Thyroid gland (tissue), 4 donors: ENCODE measurements around the gene PKP4. TPM values are rescaled to one million over a fixed set of nuclear protein-coding genes. Genes with fewer than 3 reads are reported as not detected.

Experiments used
- DNase-seq, 2 donors: peaks; one replicate each; pipeline ENCODE4 v3.0.0-alpha.2; 2019
- H3K27ac ChIP-seq, 3 donors: fragments of 200-600 bp; sonication (generic); 1 replicate in 2 of 3; 2 replicates in 1 of 3; pipeline ENCODE4 v1.5.1; 2016 to 2019; ENCODE audit warnings: mild to moderate bottlenecking in 1 of 3, moderate library complexity in 1 of 3
- H3K27me3 ChIP-seq: fragments of 200-600 bp; sonication (generic); one replicate; pipeline ENCODE4 v1.5.1; 2019
- H3K36me3 ChIP-seq, 2 donors: fragments of 200-600 bp; sonication (generic); one replicate each; pipeline ENCODE4 v1.5.1; 2016 to 2019
- H3K4me1 ChIP-seq, 2 donors: fragments of 200-600 bp; sonication (generic); one replicate each; pipeline ENCODE4 v1.5.1; 2017 to 2019
- H3K4me3 ChIP-seq, 3 donors: fragments of 200-600 bp; sonication (generic); replicated peaks in 1 of 3; 1 replicate in 2 of 3; 2 replicates in 1 of 3; pipeline ENCODE4 v1.5.1; 2016; ENCODE audit warnings: mild to moderate bottlenecking in 1 of 3
- H3K9me3 ChIP-seq: fragments of 200-600 bp; sonication (generic); one replicate; pipeline ENCODE4 v1.5.1; 2017
- POLR2A ChIP-seq, 2 donors: fragments of 450-650 bp; IDR thresholded peaks; one replicate each; pipeline ENCODE4 v1.6.1; 2017; ENCODE audit warnings: antibody characterized with exemption in 2 of 2, mild to moderate bottlenecking in 2 of 2, moderate library complexity in 1 of 2
- WGBS, 2 donors: methylation state at CpG; one replicate each; pipeline ENCODE4 v1.1.5; 2017; 5-methylcytosine and 5-hydroxymethylcytosine counted together
- intact Hi-C: fragments of 100-400 bp; cut with DNase I; formaldehyde crosslinking; loops from one replicate; pipeline ENCODE4 v1.15.1; 2023
- total RNA-seq, 4 donors: library from RNA; depleted of rRNA; stranded (reverse); fragments of >200 nt; gene quantifications; one replicate each; pipeline ENCODE4 v1.2.3, GENCODE V29; 2016
- TF ChIP-seq, protein P1 (sequence below), 6 experiments: fragments of 200-600 bp in 3 of 6; fragments of 450-650 bp in 3 of 6; sonication (generic) in 3 of 6; IDR thresholded peaks; one replicate each; pipeline ENCODE4 v1.5.1; 2016 to 2019; ENCODE audit warnings: antibody characterized with exemption in 6 of 6, mild to moderate bottlenecking in 2 of 6, inconsistent platforms in 1 of 6, moderate library complexity in 1 of 6

PKP4 gene
- total RNA-seq, 4 donors from 2014 or later: 117 to 155 (median 136) TPM

DNA sequence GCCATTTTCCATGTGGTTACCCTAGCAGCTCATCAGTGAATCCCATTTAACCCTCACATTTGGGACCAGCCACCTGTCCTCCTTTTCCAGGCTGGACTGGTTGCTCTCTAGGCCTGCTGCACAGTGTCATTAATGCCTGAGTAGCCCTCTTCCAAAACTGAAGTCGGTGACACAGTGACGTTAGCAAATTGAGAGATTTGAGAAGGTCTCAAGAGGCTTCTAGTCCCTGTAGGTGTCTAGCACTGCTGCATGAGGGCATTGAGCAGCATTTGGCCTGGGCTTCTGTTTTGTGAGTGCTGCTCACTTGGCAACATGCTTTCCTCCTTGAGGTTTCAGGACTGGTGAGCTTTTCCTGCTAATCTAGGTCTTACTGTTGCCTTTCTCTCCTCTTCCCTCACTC lies 36.7 kb downstream of the PKP4 start:
- no peaks in the 10 kb centered on the region for H3K27me3 ChIP-seq
- TF ChIP-seq, protein P1, sequence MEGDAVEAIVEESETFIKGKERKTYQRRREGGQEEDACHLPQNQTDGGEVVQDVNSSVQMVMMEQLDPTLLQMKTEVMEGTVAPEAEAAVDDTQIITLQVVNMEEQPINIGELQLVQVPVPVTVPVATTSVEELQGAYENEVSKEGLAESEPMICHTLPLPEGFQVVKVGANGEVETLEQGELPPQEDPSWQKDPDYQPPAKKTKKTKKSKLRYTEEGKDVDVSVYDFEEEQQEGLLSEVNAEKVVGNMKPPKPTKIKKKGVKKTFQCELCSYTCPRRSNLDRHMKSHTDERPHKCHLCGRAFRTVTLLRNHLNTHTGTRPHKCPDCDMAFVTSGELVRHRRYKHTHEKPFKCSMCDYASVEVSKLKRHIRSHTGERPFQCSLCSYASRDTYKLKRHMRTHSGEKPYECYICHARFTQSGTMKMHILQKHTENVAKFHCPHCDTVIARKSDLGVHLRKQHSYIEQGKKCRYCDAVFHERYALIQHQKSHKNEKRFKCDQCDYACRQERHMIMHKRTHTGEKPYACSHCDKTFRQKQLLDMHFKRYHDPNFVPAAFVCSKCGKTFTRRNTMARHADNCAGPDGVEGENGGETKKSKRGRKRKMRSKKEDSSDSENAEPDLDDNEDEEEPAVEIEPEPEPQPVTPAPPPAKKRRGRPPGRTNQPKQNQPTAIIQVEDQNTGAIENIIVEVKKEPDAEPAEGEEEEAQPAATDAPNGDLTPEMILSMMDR (IDR thresholded peaks at IDR 0.05): no peak
- no peak for TF ChIP-seq POLR2A (IDR thresholded peaks at IDR 0.05)
- no peaks in the 10 kb centered on the region for H3K36me3 ChIP-seq
- WGBS, 2 donors: 8 to 26% methylated on average over 2 of the region's 2 CpGs
- no peaks in the 10 kb centered on the region for H3K9me3 ChIP-seq
- H3K4me3 ChIP-seq: no peak overlapping the region
- H3K27ac ChIP-seq: peak overlapping the region in 2 of 3 donors; percentile 8 to 30
- H3K4me1 ChIP-seq: peaks cover 8 to 11% of the 10 kb centered on the region in 2 donors
- intact Hi-C loops: no loop called here
- peak; percentile 78 to 81 for DNase-seq

DNA sequence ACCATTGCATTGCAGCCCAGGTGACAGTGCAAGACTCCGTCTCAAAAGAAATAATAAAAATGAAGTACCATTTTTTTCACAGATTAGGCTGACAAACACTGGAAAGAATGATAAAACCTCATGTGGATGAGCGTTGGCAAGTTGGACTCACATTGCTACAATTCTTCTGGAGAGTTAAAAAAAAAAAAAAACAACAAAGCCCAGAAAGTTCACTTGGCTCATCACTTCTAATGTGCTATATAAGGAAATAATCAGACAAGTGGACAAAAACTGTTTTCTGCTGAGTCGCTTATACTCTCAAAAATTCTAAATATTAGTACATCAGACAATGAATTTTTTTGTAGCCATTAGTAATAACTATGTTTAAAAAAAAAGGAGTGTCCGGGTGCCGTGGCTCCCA lies 38.4 kb downstream of the PKP4 start:
- peaks cover 11 to 17% of the 10 kb centered on the region in 2 donors for H3K4me1 ChIP-seq
- no peaks in the 10 kb centered on the region for H3K36me3 ChIP-seq
- TF ChIP-seq, protein P1 (IDR thresholded peaks at IDR 0.05): no peak
- TF ChIP-seq POLR2A (IDR thresholded peaks at IDR 0.05): no peak
- no peak overlapping the region for H3K4me3 ChIP-seq
- intact Hi-C loops: no loop called here
- no peak for DNase-seq
- 87 to 88% methylated on average over 5 of the region's 5 CpGs for WGBS, 2 donors
- H3K9me3 ChIP-seq: no peaks in the 10 kb centered on the region
- no peak overlapping the region for H3K27ac ChIP-seq
- H3K27me3 ChIP-seq: no peaks in the 10 kb centered on the region

DNA sequence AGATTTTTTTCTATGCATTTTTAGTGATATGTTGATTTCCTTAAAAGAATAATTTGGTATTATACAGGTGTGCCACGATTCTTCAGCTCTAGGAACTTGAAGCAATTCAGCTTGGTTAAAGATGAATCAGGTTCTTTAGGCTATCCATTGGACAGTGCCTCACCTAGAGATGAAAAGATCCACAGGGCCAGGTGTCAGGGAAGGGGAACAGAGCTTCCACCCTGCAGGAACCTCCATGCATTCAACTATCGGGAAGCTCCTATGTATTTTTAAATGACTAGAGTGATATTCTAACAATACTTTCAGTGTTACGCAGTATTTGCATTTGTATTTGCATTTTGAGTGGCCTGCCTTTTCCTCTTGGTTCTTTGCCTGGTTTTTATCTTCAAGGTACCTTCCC lies 40.2 kb downstream of the PKP4 start:
- 92% methylated on average over 3 of the region's 3 CpGs for WGBS, 2 donors
- Histone ChIP-seq H3K36me3 (no peaks in the 10 kb centered on the region), H3K27me3 (no peaks in the 10 kb centered on the region), H3K27ac (no peak overlapping the region), H3K4me3 (no peak overlapping the region), H3K4me1 (peaks cover 16 to 22% of the 10 kb centered on the region in 2 donors), H3K9me3 (no peaks in the 10 kb centered on the region)
- TF ChIP-seq, protein P1 (IDR thresholded peaks at IDR 0.05): no peak
- no peak for TF ChIP-seq POLR2A (IDR thresholded peaks at IDR 0.05)
- DNase-seq: no peak
- intact Hi-C loops: no loop called here

DNA sequence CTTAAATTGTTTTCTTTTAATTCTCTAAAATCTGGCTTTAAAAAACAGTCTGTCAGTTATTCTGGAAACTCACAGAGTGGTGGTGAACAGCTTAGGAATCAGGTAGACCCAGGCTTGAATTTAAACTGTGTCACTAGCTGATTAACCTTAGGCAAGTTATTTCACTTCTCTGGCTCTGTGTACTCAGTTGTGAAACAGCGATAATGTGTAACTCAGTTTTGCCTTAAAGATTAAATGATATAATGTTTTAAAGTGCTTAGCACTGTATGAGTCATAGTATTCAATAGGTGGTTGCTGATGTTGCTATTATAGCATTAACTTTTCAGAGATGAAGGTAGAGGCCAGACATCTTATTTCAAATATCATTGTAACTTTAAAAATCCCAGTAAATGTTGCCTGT lies 40.7 kb downstream of the PKP4 start:
- intact Hi-C loops: no loop called here
- Histone ChIP-seq H3K36me3 (no peaks in the 10 kb centered on the region), H3K4me3 (no peak overlapping the region), H3K27ac (no peak overlapping the region), H3K4me1 (peaks cover 16 to 24% of the 10 kb centered on the region in 2 donors), H3K9me3 (no peaks in the 10 kb centered on the region), H3K27me3 (no peaks in the 10 kb centered on the region)
- no peak for TF ChIP-seq POLR2A (IDR thresholded peaks at IDR 0.05)
- TF ChIP-seq, protein P1 (IDR thresholded peaks at IDR 0.05): no peak
- WGBS, 2 donors: 96 to 97% methylated on average over 1 of the region's 1 CpG
- no peak for DNase-seq

DNA sequence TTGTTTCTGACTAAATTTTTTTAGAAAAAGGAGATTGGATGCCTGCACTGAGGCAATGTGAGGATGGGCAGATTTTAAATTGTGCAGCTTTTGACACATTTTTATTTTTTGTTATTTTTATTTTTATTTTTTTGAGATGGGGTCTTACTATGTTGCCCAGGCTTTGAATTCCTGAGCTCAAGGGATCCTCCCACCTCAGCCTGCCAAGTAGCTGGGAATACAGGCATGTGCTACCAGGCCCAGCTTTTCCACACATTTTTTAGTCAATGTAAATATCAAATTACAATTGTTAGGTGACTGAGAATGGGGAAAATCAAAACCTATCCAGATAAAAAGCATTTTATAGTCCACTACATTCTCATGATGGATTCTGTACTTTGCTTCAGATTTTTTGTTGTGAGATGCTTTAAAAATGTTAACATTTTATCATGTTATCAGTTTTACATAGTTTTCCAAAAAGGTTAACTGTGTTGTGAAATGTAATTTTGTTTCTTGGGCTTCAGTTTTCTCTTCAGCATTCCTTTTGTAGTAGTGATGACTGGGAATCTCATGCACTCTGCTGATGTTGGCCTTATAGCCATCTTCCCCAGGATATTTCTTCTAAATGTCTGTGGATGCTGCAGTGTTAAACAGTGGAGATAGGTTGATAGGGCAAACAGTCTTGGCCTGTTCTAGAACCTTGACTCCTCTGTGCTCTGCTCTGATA lies 41.4 kb downstream of the PKP4 start:
- Histone ChIP-seq H3K36me3 (no peaks in the 10 kb centered on the region), H3K4me1 (peaks cover 11 to 23% of the 10 kb centered on the region in 2 donors), H3K4me3 (no peak overlapping the region), H3K27me3 (no peaks in the 10 kb centered on the region), H3K9me3 (no peaks in the 10 kb centered on the region), H3K27ac (no peak overlapping the region)
- DNase-seq: no peak
- TF ChIP-seq POLR2A (IDR thresholded peaks at IDR 0.05): no peak
- TF ChIP-seq, protein P1 (IDR thresholded peaks at IDR 0.05): no peak
- intact Hi-C loops: no loop called here
